Effector CD8-positive, alpha-beta T cell (primary cell): ENCODE data around the gene SHC3.

ENCODE experiments used
- DNase-seq: peaks from one replicate; lab custom pipeline; 2025; lab: John Stamatoyannopoulos, UW

The SHC3 gene

DNA sequence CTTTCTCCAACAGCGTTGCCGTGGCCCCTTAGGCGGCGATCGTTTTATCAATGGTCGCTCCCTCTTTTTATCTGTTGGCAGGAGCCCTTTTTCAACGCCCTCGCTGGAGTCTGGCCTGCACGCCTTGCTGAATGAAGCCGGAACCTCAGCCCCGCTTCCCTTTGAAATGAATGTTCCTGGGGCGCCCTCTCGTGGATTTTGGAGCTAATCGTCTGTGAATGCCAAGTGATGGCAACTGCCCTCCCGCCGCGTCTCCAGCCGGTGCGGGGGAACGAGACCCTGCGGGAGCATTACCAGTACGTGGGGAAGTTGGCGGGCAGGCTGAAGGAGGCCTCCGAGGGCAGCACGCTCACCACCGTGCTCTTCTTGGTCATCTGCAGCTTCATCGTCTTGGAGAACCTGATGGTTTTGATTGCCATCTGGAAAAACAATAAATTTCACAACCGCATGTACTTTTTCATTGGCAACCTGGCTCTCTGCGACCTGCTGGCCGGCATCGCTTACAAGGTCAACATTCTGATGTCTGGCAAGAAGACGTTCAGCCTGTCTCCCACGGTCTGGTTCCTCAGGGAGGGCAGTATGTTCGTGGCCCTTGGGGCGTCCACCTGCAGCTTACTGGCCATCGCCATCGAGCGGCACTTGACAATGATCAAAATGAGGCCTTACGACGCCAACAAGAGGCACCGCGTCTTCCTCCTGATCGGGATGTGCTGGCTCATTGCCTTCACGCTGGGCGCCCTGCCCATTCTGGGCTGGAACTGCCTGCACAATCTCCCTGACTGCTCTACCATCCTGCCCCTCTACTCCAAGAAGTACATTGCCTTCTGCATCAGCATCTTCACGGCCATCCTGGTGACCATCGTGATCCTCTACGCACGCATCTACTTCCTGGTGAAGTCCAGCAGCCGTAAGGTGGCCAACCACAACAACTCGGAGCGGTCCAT, 177.4 kb downstream of the SHC3 start:
- DNase-seq: peak; percentile 64

DNA sequence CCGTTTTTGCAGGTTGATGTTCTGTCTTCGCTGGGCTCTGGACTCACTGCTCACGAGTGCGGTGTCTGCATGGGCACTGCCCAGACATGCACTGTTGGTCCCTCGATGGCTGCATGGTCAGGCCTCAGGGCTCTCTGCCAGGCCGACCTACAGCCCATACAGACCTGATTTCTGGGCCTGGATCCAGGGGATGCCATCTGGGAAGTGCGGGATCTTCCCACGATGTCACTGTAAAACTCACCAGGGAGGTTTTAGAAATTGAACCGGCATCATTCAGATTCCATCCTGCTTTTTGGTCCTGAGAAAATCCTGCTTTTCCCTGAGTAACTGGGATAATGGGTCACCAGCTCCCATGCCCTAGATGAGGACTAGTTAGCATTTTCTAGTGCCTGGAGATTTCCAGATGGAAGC, 178.2 kb downstream of the SHC3 start:
- DNase-seq: no peak

DNA sequence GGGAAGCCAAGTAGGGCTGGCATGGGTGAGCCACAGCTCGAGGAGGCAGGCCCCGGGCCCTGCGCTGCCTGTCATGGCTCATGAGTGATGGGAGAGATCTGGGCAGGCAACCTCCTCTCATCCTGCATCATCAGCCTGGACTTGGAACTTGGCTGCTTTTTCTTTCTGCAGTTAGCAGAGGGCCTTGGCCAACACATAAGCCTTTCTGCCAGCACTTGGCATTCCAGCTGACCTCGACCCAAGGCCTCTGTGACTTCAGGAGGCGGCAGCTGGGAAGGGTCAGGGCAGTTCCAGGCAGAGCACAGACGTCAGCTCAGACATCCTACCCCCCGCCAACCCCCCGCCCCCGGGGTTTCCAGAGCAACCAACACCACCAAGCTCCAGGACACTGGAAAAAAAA, 179.7 kb downstream of the SHC3 start:
- no peak for DNase-seq

DNA sequence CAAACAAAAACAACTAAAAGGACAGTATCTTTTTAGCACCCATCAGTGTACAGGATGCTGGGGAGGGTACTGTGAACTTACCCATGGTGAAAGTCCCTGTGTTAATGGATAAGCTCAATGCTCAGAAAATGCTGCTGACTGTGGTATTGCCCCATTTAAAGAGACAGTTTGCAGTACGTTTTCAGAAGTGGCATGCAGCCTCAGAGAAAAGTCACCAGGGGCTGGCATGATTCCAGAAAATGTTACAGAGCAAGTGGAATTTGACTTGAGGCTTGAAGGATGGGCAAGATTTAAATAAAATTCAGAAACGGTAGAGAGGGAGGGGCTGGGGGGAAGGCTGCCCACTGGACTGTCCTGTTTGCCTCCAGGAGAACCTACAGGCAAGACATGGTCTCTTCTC, 180.1 kb downstream of the SHC3 start:
- no peak for DNase-seq

DNA sequence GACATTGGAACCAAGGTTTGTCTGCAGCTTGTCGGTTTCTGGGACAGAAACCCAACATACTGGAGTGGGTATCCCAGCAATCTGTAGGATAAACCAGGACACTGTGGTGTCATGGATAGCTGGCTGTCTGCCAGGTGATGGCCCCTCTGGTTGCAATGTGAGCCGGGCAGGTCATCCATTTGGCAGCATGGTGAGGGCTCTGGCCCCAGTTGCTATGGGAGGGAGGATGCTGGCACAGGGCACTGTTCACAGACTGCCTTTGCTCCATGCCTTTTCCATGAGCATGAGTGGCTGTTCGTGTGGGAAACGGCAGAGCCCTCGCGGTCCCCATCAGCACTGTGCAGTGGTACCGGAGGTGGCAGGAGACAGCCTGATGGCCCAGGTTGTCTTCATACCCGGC, 181.0 kb downstream of the SHC3 start:
- no peak for DNase-seq

DNA sequence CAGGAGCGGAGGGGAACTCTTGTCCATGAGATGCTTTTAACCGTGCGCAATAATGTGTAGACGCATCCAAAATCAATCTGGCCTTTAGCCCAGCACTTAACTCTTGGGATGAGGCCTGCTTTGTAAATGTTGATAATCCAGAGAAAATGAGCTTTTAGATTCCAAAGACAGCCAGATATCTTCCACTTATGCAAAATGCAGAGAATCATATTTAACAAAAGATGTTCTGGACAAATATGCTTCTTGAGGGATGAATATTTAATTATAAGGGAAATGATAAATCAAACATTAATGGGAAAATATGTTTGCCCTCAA, 181.7 kb downstream of the SHC3 start:
- DNase-seq: no peak

DNA sequence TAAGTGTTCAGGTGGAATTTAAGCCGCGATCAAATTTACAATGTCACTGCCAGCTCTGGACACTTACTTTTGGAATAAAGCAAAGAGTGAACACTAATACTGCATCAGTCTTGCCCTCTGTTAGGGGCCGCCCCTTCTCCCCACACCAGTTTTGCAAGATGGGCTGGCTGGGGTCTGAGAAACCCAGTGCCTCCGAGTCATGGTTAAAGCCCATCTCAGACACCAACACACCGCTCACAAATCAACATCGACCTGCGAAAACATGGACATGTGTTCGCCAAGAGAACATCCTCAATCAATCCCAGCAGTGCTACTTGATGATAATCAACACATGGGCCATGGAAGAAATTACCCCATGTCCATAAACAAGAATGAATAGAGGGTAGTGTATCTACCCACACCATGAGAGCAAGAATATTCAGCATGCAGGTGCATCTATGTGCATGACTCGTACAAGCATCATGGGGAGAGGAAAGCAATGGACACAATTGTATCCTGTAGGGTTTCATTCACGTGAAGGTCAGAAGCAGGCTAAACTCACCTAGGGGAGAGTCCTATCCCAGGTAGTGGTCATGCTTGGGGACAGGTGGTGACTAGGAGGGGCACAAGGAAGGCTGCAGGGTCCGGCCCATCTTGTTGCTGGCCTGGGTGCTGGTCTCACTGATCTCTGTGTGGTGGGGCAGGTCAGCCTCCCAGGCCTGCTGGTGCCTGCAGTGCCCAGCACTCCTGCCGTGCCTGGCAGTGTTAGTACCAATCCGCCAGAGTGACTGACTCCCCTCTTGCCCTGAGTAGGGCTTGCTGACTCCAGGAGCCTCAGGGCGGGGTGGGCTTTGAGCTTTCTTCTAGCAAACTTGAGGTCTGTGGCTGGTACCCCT, 182.3 kb downstream of the SHC3 start:
- no peak for DNase-seq

DNA sequence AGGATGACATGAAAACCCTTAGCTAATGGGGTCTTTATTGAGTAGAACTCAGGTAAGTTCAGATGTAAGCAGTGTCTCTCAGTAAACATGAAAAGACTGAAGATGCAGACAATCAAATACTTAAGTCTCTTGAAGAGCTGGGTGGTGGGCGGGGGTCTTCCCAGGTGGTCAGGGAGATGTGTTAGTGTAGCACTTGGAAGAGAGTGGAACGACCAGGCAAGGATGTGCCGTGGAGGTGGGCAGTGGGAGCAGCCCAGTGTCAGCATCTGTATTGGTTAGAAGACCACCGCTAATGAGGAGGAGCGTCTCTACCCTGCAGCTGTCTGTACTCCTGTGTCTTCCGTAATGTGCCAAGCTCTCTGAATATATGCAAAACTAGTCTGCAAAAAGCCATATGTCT, 183.0 kb downstream of the SHC3 start:
- no peak for DNase-seq

DNA sequence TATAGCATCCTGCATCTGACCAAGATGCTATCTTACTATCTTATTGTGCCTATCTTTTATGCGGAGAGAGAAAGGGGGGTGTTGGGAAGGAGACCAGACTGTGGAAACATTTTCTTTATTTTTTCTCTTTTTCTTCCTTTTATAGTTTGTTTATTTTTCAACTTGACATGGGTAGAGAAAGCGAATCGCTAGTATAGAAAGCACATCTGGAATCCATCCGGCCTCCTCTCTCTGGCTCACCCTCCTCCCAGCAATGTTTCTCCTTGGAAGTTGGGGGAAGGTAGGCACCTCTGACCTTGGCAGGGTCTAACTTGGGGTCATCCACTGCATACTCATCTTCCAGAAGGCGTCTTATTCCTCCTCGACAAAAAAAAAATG, 183.4 kb downstream of the SHC3 start:
- DNase-seq: no peak

DNA sequence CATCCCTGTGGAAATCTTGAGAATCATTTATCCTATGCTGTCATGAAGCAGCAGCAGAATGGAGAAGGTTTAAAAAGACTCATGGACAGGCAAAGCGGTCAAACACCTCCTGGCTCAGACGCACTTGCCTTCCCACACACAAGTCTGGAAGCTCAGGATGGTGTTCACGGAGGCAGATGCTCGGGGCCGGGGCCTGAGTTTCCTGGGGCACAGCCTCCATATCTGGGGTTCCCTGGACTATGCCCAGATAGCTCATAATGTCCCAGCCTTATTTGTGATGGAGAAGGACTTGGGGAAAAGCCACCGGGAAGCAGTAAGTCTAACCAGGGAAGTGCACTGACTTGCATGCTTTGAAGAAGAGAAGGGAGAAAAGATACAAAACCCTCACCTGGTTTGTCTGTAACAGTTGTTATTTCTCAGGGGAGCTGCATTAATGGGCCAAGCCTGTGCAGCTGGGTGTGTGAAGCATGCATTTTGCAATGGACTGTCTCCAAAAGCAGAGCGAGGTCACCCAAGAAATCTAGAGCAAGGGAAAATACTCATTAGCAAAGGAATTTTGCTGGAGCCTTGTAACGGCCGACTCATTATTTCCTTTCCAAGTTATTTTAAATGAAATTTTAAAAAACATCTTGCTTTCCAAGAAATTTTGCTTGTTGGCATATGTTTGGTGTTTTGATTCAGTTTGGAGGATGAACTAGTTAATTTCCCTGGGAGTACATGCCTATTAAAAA, 184.0 kb downstream of the SHC3 start:
- DNase-seq: no peak

DNA sequence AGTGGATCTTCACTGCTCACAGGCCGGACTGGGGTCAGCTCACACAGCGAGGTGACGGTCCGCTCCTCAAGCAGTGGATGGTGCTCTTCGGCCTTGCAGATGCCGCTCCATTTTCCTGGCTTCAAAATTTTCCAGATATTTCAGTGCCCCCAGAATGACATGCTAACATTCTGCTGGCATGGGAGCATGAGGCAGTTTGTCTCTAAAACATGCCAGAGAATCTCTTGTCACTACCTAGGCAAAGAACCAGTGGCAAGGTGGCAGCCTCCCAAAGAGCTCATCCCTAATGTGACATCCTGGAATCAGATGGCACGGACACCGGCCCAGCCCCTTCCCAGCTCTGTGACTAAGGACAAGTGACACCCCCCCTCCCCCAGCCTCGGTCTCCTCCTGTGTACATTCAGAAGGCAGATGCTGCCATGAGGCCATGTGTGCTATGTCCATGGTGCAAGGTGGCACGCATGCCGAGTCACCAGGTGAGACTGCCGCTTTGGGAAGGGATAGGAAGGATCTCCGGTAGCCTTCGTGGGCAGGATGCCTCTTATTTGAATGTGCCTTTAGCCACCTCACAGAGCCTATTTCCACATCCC, 184.7 kb downstream of the SHC3 start:
- no peak for DNase-seq

DNA sequence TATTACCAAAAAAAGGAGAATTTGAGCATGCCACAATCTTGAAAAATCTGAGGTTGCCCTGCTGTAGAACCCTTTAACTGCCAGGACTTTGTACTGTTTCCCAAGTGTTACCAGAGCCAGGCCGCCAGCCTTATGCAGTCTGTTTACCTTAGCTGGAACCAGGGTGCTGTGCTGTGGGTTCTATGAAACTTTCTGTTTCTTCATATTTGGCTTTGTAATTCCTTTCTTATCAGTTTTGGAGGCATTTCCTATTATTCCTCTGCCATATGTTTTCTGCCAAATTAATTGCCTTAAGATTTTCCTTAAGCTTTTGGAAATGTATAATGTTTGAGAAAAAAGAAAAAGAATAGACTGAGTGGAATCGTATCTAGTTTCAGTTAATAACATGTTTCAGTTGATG, 185.3 kb downstream of the SHC3 start:
- no peak for DNase-seq

DNA sequence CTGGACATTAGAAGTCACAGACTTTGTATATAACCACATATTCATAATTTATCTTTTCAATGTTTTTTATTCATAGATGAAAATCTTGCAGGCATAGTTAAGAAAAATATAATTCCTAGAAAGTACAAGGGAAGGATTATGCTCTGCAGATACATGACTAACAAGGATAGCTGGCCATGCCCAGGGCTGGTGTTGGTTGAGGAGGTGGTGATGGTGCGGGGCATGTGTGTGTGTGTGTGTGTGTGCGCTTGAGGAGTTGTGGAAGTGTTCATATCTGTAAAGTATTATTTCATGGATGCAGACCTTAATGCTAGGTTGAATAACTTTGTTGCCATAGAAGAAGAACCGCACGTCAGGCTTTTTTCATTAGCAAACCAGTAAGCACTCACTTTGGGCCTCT, 186.1 kb downstream of the SHC3 start:
- no peak for DNase-seq

DNA sequence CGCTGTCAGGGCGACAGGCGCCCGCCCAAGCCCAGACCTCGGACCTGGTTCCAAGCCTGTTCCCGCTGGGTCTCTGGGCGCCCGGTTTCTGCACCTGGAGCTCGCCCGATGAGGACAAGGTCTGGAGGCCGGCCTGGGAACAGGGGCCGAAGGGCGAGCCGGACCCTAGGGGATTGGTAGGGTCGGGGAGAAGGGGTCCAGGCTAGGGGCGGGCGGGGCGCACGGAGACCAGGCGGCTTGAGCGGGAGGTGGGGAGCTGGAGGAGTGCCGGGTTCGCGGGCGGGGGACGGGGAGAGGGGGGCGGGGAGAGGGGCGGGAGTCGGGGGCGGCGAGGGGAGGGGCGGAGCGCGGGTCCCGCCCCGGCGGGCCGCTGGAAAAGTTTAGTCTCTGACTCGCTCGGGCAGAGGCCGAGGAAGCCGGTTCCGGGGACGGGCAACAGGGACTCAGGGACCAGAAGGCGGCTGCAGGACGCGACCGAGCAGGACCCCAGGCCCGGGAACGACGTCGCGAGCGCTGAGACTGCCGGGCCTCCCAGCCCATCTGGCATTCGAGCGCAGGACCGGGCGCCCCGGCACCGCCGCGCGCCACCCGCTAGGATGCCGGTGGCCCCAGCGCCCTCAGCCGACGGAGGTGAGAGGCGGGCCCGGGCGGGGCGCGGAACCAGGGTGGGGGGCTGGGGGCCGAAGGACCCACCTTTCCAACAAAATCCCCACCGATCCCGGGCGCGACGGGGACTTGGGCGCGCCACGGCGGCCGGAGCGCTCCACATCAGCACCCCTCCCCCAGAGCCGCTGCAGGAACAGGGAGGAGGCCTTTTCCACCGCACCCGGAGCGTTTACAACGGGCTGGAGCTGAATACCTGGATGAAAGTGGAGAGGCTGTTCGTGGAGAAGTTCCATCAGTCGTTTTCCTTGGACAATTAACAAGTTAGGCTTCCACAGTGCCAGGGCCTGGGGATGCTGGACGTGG, 187.3 kb downstream of the SHC3 start, which contains the start of gene S1PR3:
TSS of gene S1PR3 (plus strand) at position 403 of the 969 bp plus-strand sequence. CDS start 9,733 bp downstream, outside the sequence.
- no peak for DNase-seq

DNA sequence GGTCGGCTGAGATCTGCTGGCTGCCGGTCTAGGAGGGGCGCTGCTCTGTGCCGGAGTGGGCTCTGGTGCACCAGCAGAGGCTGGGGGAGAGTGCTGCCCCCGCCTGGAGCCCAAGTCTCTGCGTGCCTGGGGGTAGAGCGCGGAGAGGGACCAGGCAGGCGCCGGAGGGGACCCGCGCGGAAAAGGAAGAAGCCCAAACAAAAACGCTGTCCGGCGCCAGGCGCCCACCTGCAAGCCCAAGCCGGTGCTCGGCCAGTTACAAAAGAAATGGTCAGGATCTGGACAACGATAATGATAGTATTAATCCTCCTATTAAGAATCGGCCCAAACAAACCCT, 187.9 kb downstream of the SHC3 start:
- no peak for DNase-seq

DNA sequence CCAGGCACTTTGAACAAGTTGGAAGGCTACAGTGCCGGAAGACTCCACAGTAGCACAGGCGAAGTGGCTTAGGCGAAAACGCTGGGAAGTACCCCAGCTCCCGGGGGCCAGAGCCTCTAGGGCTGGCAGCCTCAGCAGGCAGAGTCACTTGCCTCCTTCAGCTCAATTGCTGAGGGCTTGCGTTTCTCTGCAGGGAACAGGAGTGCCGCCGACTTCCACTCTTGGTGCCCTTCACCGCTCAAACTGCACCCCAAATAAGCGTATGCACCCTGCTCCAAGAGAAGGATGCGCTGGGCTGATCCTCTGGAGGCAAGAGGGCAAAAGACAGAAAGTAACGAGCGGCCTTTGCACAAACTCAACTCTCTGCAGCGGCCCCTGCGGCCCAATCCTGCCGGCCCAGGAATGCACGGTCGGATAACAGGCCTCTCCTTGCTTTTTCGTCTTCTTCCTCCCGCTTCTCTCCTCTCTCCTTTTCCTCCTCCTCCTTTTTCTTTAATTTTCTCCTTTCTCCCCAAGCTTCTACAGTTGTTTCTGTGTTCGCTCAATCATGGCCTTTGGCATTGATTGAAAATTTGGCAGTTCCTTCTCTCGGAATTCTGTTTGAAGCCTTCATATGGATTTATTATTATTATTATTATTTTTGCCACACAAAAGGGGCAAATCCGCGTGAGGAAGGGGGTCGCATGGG, 188.4 kb downstream of the SHC3 start:
- DNase-seq: no peak

DNA sequence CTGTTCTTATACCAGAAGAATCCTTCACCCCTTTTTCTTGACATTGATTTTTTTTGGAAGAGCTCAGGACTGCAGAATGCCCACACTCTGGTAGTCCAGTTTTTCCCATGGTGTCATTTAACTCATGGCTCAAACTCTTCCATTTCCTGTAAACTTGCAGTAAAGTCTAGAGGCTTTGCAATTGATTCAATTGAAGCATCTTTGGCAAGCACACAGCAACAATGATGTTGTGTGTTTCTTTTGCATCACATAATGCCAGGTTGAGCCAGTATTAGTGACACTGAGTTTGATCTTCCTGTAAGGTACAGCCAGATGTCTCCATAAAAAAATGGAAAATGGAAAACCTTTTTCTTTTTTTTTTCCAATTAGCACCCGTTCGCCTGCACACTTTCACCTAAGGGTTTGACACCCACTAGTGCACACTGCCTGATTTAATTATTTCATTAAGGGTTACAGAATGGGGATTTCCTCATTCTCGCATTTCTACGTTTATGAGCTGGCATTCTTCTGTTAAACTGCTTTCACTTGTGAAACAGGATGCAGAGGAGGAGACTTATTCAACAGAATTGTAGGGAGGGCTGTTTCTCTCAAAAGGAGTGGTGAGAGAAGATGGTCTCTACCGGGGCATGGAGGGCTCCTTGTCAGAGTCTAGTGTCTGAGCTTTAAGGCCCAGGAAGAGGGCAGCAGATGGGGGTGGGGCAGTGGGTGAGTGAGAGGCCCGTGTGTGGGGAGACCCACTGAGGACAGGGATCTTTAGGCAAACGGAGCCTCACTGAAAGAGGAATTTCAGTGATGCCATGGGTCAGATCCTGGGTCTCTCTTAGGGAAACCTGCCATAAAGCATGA, 189.6 kb downstream of the SHC3 start:
- DNase-seq: no peak

DNA sequence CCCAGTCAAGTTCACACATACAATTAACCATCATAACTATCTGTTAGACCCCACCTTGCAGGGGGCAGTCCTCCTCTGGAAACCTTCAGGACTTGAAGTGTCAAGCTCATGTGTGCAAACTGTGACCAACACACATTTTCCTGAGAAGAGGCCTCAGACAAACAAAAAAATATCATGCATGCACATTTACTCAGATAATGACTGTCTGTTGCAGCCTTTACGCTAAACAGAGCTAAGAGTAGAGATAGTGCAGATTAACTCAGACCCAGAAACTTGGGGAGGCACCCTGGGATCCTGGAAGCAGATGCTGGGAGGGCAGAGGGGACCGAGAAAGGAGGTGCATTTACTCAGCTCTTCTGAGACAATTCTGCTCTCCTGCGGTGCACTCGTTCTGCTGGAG, 191.0 kb downstream of the SHC3 start:
- no peak for DNase-seq

DNA sequence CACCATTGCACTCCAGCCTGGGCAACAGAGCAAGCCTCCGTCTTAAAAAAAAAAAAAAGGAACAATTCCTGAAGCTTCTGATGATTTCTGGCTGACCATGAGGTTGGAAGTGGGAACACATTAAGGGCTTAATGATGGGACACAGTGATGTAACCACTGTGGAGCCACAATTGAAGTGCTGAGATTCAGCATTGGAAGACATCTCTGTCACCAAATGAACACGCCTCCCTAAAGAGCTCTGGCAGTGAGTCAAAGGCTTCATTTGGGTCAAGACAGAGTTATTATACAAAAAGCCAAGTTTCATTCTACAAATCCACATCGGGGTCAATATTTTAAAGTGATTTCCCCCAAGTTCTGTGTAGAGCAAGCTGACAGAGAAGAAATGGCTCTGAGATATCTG, 191.8 kb downstream of the SHC3 start:
- no peak for DNase-seq
